H1 (cell line): ENCODE measurements around the gene MOB2. TPM values are rescaled to one million over a fixed set of nuclear protein-coding genes. Genes with fewer than 3 reads are reported as not detected.

Experiments used
- CTCF ChIA-PET: fragments of 300-600 bp; sonication (Branson Sonifier 250); formaldehyde crosslinking; loops from one replicate; lab custom pipeline; 2021; ENCODE audit not compliant: partially characterized antibody; lab: Charles Lee
- POLR2A ChIA-PET: fragments of 300-600 bp; sonication (Branson Sonifier 250); formaldehyde crosslinking; loops from one replicate; lab custom pipeline; 2021; ENCODE audit warnings: inconsistent platforms; ENCODE audit not compliant: partially characterized antibody; lab: Charles Lee
- DNase-seq, 2 experiments: peaks; one replicate each; pipeline versions ENCODE4 v3.0.0 to v3.0.0-alpha.2; 2010 to 2022; ENCODE audit warnings: low spot score in 2 of 2, low read depth in 1 of 2, mixed read lengths in 1 of 2
- FAIRE-seq: peaks from 2 replicates; lab custom pipeline; 2011; peaks lifted over from hg19 to GRCh38; lab: Jason Lieb, UNC
- H2AFZ ChIP-seq: 2 replicates; pipeline ENCODE4 v1.8.1; 2012; ENCODE audit warnings: low read length, inconsistent platforms
- H2AK5ac ChIP-seq: 2 replicates; pipeline ENCODE4 v1.6.1; 2013; ENCODE audit warnings: low read depth, low read length
- H2BK120ac ChIP-seq: replicated peaks from 2 replicates; pipeline ENCODE3; 2013; ENCODE audit warnings: low read depth, low read length, inconsistent platforms
- H2BK12ac ChIP-seq: 2 replicates; pipeline ENCODE4 v1.6.1; 2013; ENCODE audit warnings: low read depth, low read length
- H2BK15ac ChIP-seq: 2 replicates; pipeline ENCODE4 v1.6.1; 2013; ENCODE audit warnings: low read length
- H2BK20ac ChIP-seq: 2 replicates; pipeline ENCODE4 v1.6.1; 2013; ENCODE audit warnings: low read length
- H2BK5ac ChIP-seq: 2 replicates; pipeline ENCODE4 v1.6.1; 2013; ENCODE audit warnings: low read depth, low read length
- H3K14ac ChIP-seq: 2 replicates; pipeline ENCODE4 v1.6.1; 2013; ENCODE audit warnings: inconsistent platforms; ENCODE audit not compliant: insufficient read length
- H3K18ac ChIP-seq: 2 replicates; pipeline ENCODE4 v1.6.1; 2013; ENCODE audit warnings: low read length; ENCODE audit errors: extremely low read depth
- H3K23ac ChIP-seq: 2 replicates; pipeline ENCODE4 v1.6.1; 2013; ENCODE audit warnings: inconsistent platforms; ENCODE audit not compliant: insufficient read length
- H3K23me2 ChIP-seq: 2 replicates; pipeline ENCODE4 v1.6.1; 2013; ENCODE audit warnings: low read depth, low read length
- H3K27ac ChIP-seq: 2 replicates; pipeline ENCODE4 v1.6.1; 2011; ENCODE audit warnings: low read depth, low read length, inconsistent platforms
- H3K27me3 ChIP-seq, 4 experiments: replicated peaks in 1 of 4; 1 replicate in 1 of 4; 2 replicates in 3 of 4; pipeline versions ENCODE4 v1.6.1 to v1.8.1; 2011 to 2013; ENCODE audit warnings: low read length in 3 of 4, mild to moderate bottlenecking in 3 of 4, inconsistent platforms in 2 of 4, mixed read lengths in 2 of 4, moderate library complexity in 1 of 4; ENCODE audit not compliant: control insufficient read depth in 3 of 4, insufficient read depth in 3 of 4; ENCODE audit errors: extremely low read depth in 1 of 4
- H3K36me3 ChIP-seq, 4 experiments: 2 replicates each; pipeline versions ENCODE4 v1.6.1 to v1.8.1; 2011 to 2013; ENCODE audit warnings: mild to moderate bottlenecking in 4 of 4, low read length in 3 of 4, moderate library complexity in 2 of 4, control low read depth in 1 of 4, inconsistent platforms in 1 of 4; ENCODE audit not compliant: insufficient read depth in 4 of 4, control insufficient read depth in 2 of 4
- H3K4ac ChIP-seq: replicated peaks from 2 replicates; pipeline ENCODE3; 2013; ENCODE audit warnings: low read length, low read depth, mixed read lengths, inconsistent platforms; ENCODE audit not compliant: insufficient read length
- H3K4me1 ChIP-seq, 4 experiments: replicated peaks in 1 of 4; 1 replicate in 1 of 4; 2 replicates in 3 of 4; pipeline versions ENCODE4 v1.6.1 to v1.8.1; 2011 to 2013; ENCODE audit warnings: low read length in 3 of 4, inconsistent platforms in 2 of 4, mixed read lengths in 1 of 4; ENCODE audit not compliant: insufficient read depth in 4 of 4, control insufficient read depth in 3 of 4
- H3K4me2 ChIP-seq, 2 experiments: 2 replicates each; pipeline versions ENCODE4 v1.6.1 to v1.8.1; 2011 to 2013; ENCODE audit warnings: low read depth in 2 of 2, low read length in 2 of 2, control low read depth in 1 of 2, inconsistent platforms in 1 of 2, mild to moderate bottlenecking in 1 of 2; ENCODE audit not compliant: insufficient read depth in 1 of 2
- H3K4me3 ChIP-seq, 4 experiments: fragments of 200-600, 300-600 bp in 1 of 4; sonication (generic), shearing (Covaris generic), sonication (Bioruptor Twin) in 1 of 4; 2 replicates each; pipeline versions ENCODE4 v1.5.1 to v1.8.1; 2011 to 2016; ENCODE audit warnings: low read length in 4 of 4, low read depth in 3 of 4, control low read depth in 2 of 4, inconsistent platforms in 2 of 4, mild to moderate bottlenecking in 2 of 4, mixed read lengths in 1 of 4, moderate library complexity in 1 of 4; ENCODE audit not compliant: insufficient read depth in 2 of 4; ENCODE audit errors: extremely low read depth in 1 of 4
- H3K56ac ChIP-seq: replicated peaks from 2 replicates; pipeline ENCODE3; 2013; ENCODE audit warnings: low read depth, mild to moderate bottlenecking, mixed read lengths, low read length, inconsistent platforms; ENCODE audit not compliant: insufficient read length
- H3K79me1 ChIP-seq: 2 replicates; pipeline ENCODE4 v1.6.1; 2013; ENCODE audit warnings: low read depth, low read length, control low read depth
- H3K79me2 ChIP-seq, 2 experiments: 2 replicates each; pipeline versions ENCODE4 v1.6.1 to v1.8.1; 2012 to 2013; ENCODE audit warnings: low read length in 2 of 2, mild to moderate bottlenecking in 2 of 2, inconsistent platforms in 1 of 2; ENCODE audit not compliant: insufficient read depth in 2 of 2, control insufficient read depth in 1 of 2
- H3K9ac ChIP-seq, 4 experiments: replicated peaks in 1 of 4; 1 replicate in 1 of 4; 2 replicates in 3 of 4; pipeline versions ENCODE4 v1.6.1 to v1.8.1; 2011 to 2013; ENCODE audit warnings: low read depth in 3 of 4, low read length in 3 of 4, control low read depth in 2 of 4, mild to moderate bottlenecking in 2 of 4, moderate library complexity in 2 of 4, inconsistent platforms in 1 of 4; ENCODE audit errors: extremely low read depth in 1 of 4
- H3K9me3 ChIP-seq, 2 experiments: 2 replicates each; pipeline versions ENCODE4 v1.6.1 to v1.8.1; 2012 to 2013; ENCODE audit warnings: mild to moderate bottlenecking in 2 of 2, moderate library complexity in 2 of 2, control low read depth in 1 of 2, inconsistent platforms in 1 of 2, low read depth in 1 of 2, low read length in 1 of 2, mixed read lengths in 1 of 2; ENCODE audit not compliant: insufficient read depth in 2 of 2
- H4K20me1 ChIP-seq, 2 experiments: replicated peaks in 1 of 2; 2 replicates each; pipeline versions ENCODE3 to v1.8.1; 2011 to 2013; ENCODE audit warnings: inconsistent platforms in 2 of 2, low read length in 2 of 2, mild to moderate bottlenecking in 1 of 2; ENCODE audit not compliant: insufficient read depth in 2 of 2, control insufficient read depth in 1 of 2
- H4K5ac ChIP-seq: 2 replicates; pipeline ENCODE4 v1.6.1; 2013; ENCODE audit warnings: low read length, low read depth, mixed read lengths, inconsistent platforms; ENCODE audit not compliant: insufficient read length
- H4K8ac ChIP-seq: 2 replicates; pipeline ENCODE4 v1.8.0; 2013; ENCODE audit warnings: mild to moderate bottlenecking, moderate library complexity, low read length, inconsistent platforms; ENCODE audit not compliant: insufficient read depth; ENCODE audit errors: extremely low read depth
- H4K91ac ChIP-seq: replicated peaks from 2 replicates; pipeline ENCODE3; 2013; ENCODE audit warnings: low read length, mixed read lengths, inconsistent platforms; ENCODE audit not compliant: insufficient read length
- CHD1 ChIP-seq: IDR thresholded peaks from 2 replicates; pipeline ENCODE4 v1.6.1; 2012; ENCODE audit warnings: low read depth, low read length, improper control_type of control experiment
- EP300 ChIP-seq, 2 experiments: IDR thresholded peaks; 1 replicate in 1 of 2; 2 replicates in 1 of 2; pipeline ENCODE4 v1.6.1; 2011 to 2012; ENCODE audit warnings: low read depth in 2 of 2, low read length in 2 of 2, mild to moderate bottlenecking in 2 of 2, borderline replicate concordance in 1 of 2, inconsistent platforms in 1 of 2, moderate library complexity in 1 of 2
- FOSL1 ChIP-seq: IDR thresholded peaks from 2 replicates; pipeline ENCODE4 v1.6.1; 2011; ENCODE audit warnings: mild to moderate bottlenecking, low read depth, low read length, moderate library complexity; ENCODE audit not compliant: insufficient read depth
- JUN ChIP-seq: IDR thresholded peaks from 2 replicates; pipeline ENCODE4 v1.6.1; 2011; ENCODE audit warnings: low read depth, mild to moderate bottlenecking, improper control_type of control experiment, low read length
- KDM1A ChIP-seq: fragments of 200-600, 300-600 bp; sonication (generic); IDR thresholded peaks from 2 replicates; pipeline ENCODE4 v1.7.1; 2016; ENCODE audit warnings: mild to moderate bottlenecking, low read length, borderline replicate concordance
- KDM4A ChIP-seq: IDR thresholded peaks from one replicate; pipeline ENCODE4 v1.7.1; 2012; ENCODE audit warnings: low read depth, mild to moderate bottlenecking, moderate library complexity, low read length, inconsistent platforms; ENCODE audit not compliant: severe bottlenecking
- KDM5A ChIP-seq: fragments of 200-600 bp; IDR thresholded peaks from 2 replicates; pipeline ENCODE4 v1.7.1; 2012; ENCODE audit warnings: mild to moderate bottlenecking, low read length, inconsistent platforms, mixed read lengths
- SIN3A ChIP-seq, 2 experiments: IDR thresholded peaks in 1 of 2; conservative IDR thresholded peaks in 1 of 2; 2 replicates each; pipeline ENCODE4 v1.6.1; 2011 to 2012; ENCODE audit warnings: low read length in 2 of 2, improper control_type of control experiment in 1 of 2, low read depth in 1 of 2, mild to moderate bottlenecking in 1 of 2
- SP2 ChIP-seq: IDR thresholded peaks from 2 replicates; pipeline ENCODE4 v1.6.1; 2012; ENCODE audit warnings: mild to moderate bottlenecking, low read length, inconsistent platforms
- TEAD4 ChIP-seq: IDR thresholded peaks from 2 replicates; pipeline ENCODE4 v1.6.1; 2012; ENCODE audit warnings: low read depth, low read length, inconsistent platforms, mixed read lengths
- WGBS, 2 experiments: shearing (Covaris generic) in 1 of 2; methylation state at CpG; one replicate each; pipeline versions ENCODE4 v1.1.6 to v1.1.7; 2013 to 2015; ENCODE audit warnings: low lambda C conversion rate in 2 of 2, mixed read lengths in 2 of 2, inconsistent platforms in 1 of 2, low coverage in 1 of 2, missing lambda C conversion rate in 1 of 2; ENCODE audit not compliant: insufficient replicate concordance in 2 of 2, insufficient coverage in 1 of 2, insufficient read length in 1 of 2; ENCODE audit errors: extremely low coverage in 1 of 2, missing lambda C conversion rate in 1 of 2; 5-methylcytosine and 5-hydroxymethylcytosine counted together
- polyA plus RNA-seq, 7 experiments: library from polyadenylated mRNA; depleted of rRNA in 3 of 7; stranded (reverse) in 5 of 7; unstranded in 2 of 7; fragments of >200 nt in 5 of 7; fragments of 200-250 nt in 2 of 7; gene quantifications; 1 replicate in 5 of 7; 2 replicates in 1 of 7; 4 replicates in 1 of 7; pipeline versions ENCODE4 v1.2.1 to v1.2.3, GENCODE V29; 2011 to 2013; ENCODE audit warnings: missing spikeins in 2 of 7, mixed read lengths in 2 of 7
- total RNA-seq: library from RNA; stranded (reverse); fragmentation: NEBNext Ultra II Directional; extraction: Animal tissue kit (Norgen Biotek cat#: 25700); gene quantifications from 2 replicates; pipeline ENCODE4 v1.2.1, GENCODE V29; 2021
- TF ChIP-seq, protein P1 (sequence below): IDR thresholded peaks from 2 replicates; pipeline ENCODE4 v1.6.1; 2011; ENCODE audit warnings: low read depth, mild to moderate bottlenecking, low read length; ENCODE audit not compliant: insufficient read depth

MOB2 gene
- total and polyA plus RNA-seq, 2 of the 8 experiments (the other 6 are each of a cell fraction or from before 2014, with no cell fraction given), result 18.6 to 28.2 TPM

DNA sequence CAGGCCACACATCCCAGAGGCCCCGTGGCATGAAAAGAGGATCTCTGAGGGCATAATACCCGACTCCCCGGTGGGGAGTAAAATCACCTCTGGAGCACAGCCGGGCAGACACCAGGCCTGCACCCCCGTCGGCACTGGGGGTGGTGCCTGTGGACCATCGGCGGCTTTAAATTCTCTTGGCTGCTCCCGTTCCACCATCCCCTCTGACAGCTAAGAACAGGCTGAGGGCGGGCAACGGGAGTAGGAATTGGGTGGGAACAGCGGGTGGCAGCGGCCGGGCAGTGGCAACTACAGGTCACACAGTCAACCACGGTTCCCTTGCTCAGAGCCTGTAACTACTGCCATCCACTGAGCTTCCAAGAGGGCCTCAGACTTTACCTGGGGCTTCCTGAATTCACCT is 40.2 kb upstream of the MOB2 start:
- Histone ChIP-seq H2BK15ac (no peak overlapping the region), H3K9me3 (no peaks in the 10 kb centered on the region), H4K91ac (no peak overlapping the region), H3K27ac (no peak overlapping the region), H3K27me3 (no peaks in the 10 kb centered on the region), H3K4me1 (peaks cover 0 to 2% (median 0%) of the 10 kb centered on the region in 4 experiments; a peak in 1 of 7 replicates), H4K8ac (no peak overlapping the region), H3K14ac (no peak overlapping the region), H2BK5ac (no peak overlapping the region), H2BK12ac (no peak overlapping the region), H3K18ac (no peak overlapping the region), H3K4me3 (no peak overlapping the region), H3K36me3 (no peaks in the 10 kb centered on the region), H2AK5ac (no peak overlapping the region), H2BK120ac (no peak overlapping the region), H3K4ac (no peak overlapping the region), H2AFZ (no peak overlapping the region), H3K56ac (no peak overlapping the region), H3K23ac (no peak overlapping the region), H4K20me1 (peaks cover 2 to 13% of the 10 kb centered on the region in 2 experiments), H3K79me1 (peaks cover 15% of the 10 kb centered on the region), H3K4me2 (no peak overlapping the region), H2BK20ac (no peak overlapping the region), H3K9ac (no peak overlapping the region), H4K5ac (no peak overlapping the region), H3K79me2 (peaks cover 0 to 33% of the 10 kb centered on the region in 2 experiments; a peak in 1 of 4 replicates), H3K23me2 (no peaks in the 10 kb centered on the region)
- ChIA-PET POLR2A (interaction anchor here (0.6 kb wide), 2 partner anchors 37 to 50 kb away, joined by 3 read pairs; no protein-coding TSS in a partner anchor), CTCF (interaction anchor here (0.7 to 3.5 kb wide), 5 partner anchors 8 to 85 kb away, joined by 3 to 21 read pairs (median 4); no protein-coding TSS in a partner anchor)
- DNase-seq, result no peak
- no peak for TF ChIP-seq SIN3A (conservative IDR thresholded peaks at IDR 0.05 in 1 of 2, IDR thresholded peaks at IDR 0.05 in 1 of 2; ENCODE audit: low read depth in 1 of 2, low read length in 2 of 2)
- TF ChIP-seq JUN, result no peak
- TF ChIP-seq, protein P1, sequence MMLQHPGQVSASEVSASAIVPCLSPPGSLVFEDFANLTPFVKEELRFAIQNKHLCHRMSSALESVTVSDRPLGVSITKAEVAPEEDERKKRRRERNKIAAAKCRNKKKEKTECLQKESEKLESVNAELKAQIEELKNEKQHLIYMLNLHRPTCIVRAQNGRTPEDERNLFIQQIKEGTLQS, result no peak
- TF ChIP-seq FOSL1, result no peak
- no peak for TF ChIP-seq KDM1A
- no peak for TF ChIP-seq CHD1
- TF ChIP-seq TEAD4, result no peak
- no peak for TF ChIP-seq KDM4A
- TF ChIP-seq SP2, result no peak
- TF ChIP-seq EP300 (IDR thresholded peaks at IDR 0.05; ENCODE audit: borderline replicate concordance in 1 of 2, low read depth in 2 of 2, low read length in 2 of 2), result no peak
- no peak for TF ChIP-seq KDM5A
- WGBS, 2 experiments, result 88% methylated on average over 15 of the region's 15 CpGs; no CpG with 5 or more reads in 1 of the 2 experiments
- no peak for FAIRE-seq
